GM12892 (cell line): ENCODE results near the gene CHCHD1.
"Not testable (repeated sequence)": the region's sequence is repeated elsewhere in the genome, so short reads cannot be mapped to it uniquely, and the experiment has no call there.

Experiments used
- DNase-seq: peaks from one replicate; pipeline ENCODE4 v3.0.0; 2011; ENCODE audit not compliant: insufficient read length
- FAIRE-seq: peaks from 2 replicates; lab custom pipeline; 2011; peaks lifted over from hg19 to GRCh38; lab: Jason Lieb, UNC
- POLR2A ChIP-seq: IDR thresholded peaks from 2 replicates; pipeline ENCODE4 v1.6.1; 2011; ENCODE audit warnings: low read depth, low read length, control low read depth
- POLR2AphosphoS5 ChIP-seq: IDR thresholded peaks from 2 replicates; pipeline ENCODE4 v1.6.1; 2011; ENCODE audit warnings: low read depth, low read length, control low read depth
- TAF1 ChIP-seq: IDR thresholded peaks from 2 replicates; pipeline ENCODE4 v1.6.1; 2011; ENCODE audit warnings: low read depth, mild to moderate bottlenecking, control low read depth, low read length, borderline replicate concordance

CHCHD1 gene

DNA sequence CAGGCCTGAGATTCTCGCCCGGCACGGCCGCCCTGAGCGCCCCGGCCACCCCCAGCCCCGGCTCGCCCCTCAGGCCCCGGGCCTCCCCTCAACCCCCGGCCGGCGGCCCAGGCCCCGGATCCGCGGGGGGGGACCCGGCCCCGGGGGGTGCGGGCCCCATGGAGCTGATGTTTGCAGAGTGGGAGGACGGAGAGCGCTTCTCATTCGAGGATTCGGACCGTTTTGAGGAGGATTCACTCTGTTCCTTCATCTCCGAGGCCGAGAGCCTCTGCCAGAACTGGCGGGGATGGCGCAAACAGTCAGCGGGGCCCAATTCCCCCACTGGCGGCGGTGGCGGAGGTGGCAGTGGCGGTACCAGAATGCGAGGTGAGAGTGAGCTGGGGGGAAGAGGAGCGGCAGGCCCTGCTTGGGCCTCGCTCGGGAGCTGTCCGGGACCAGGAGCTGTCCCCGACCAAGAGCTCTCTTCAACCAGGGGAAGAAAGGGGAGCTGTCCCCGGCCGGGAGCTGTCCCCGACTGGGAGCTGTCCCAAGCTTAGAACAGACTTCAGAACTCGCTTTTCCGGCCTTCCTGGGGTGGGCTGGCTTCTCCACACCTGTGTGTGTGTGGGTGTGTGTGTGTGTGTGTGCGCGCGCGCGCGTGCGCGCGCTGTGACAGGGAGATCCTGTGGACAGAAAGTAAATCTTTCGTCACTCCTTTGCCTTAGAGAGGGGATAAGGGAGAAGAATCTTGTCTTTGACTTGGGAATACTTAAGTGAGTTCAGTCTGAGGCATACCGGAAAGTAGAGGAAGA, 4.1 kb downstream of the CHCHD1 start:
- TF ChIP-seq POLR2AphosphoS5 = no peak
- no peak for DNase-seq
- peak; percentile 9 for FAIRE-seq

DNA sequence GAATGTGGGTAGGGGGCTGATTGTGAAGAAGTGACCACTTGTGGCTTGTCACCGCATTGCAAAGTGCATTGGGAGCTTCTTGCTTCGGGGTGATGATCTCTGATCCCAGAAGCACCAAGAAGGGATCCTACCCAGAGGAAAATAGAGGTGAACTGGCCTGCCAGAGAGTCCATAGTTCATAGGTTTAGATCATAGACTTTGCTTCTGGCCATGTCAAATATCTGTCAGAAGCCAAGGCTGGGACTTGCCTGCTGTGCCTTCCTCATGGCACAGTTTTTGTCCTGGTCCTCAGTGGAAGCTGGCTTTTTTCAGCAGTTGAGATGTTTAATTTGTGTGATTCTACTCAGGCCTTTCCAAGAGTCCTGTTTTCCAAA, 4.7 kb downstream of the CHCHD1 start:
- TF ChIP-seq POLR2A (no peak), TAF1 (no peak), POLR2AphosphoS5 (no peak)
- DNase-seq (no peak), FAIRE-seq (no peak)

DNA sequence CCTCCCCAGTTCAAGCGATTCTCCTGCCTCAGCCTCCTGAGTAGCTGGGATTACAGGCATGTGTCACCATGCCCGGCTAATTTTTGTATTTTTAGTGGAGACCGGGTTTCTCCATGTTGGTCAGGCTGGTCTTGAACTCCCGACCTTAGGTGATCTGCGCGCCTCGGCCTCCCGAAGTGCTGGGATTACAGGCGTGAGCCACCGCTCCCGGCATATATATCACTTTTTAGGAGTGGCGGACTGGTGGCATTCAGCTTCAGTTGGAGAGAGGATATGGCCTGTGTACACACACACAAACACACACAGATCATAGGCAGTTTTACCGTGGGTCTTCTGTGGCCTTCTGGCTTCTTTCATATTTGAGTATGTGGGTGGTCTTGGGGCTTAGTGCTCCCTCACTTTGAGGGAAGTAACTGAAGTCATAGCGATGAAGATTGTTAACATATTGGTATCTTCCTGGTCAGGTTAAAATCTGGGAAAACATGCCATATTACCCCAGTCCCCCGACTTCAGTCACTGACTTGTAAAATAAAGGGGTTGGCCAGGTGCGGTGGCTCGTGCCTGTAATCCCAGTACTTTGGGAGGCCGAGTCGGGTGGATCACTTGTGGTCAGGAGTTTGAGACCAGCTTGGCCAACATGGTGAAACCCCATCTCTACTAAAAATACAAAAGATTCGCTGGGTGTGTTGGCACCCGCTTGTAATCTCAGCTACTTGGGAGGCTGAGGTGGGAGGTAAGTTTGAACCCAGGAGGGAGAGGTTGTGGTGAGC, 5.4 kb downstream of the CHCHD1 start:
- DNase-seq, FAIRE-seq: not testable (repeated sequence)

DNA sequence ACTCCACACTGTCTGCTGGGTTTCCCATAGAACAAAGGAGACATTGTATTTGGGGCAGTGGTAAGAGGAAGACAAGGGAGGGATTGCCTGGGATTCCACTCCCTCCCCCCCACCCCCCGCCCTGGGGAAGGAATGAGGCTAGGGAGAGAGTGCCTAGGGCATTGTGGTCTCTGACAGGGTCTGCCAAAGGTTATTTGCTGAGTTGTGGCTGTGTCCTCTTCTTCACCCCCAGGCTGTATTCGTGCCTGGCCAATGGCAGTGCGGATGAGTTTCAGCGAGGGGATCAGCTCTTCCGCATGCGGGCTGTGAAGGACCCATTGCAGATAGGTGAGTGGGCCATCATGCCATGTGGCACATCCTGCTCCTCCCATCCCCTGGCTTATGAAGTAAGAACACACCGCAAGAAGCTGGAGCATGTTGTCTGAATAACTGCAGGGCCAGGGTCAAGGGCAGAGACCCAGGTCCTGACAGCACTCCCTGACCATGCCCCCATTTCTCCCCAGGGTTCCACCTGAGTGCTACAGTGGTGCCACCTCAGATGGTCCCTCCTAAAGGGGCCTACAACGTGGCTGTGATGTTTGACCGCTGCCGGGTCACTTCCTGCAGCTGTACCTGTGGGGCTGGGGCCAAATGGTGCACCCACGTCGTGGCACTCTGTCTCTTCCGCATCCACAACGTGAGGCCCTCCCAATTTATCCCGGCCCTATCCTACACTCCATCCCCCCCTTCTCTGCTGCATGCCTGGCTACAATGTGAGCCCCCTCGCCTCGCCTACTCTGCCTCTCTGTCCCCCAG, 7.2 kb downstream of the CHCHD1 start:
- TF ChIP-seq TAF1 (no peak), POLR2AphosphoS5 (no peak), POLR2A (no peak)
- DNase-seq (no peak), FAIRE-seq (no peak)

DNA sequence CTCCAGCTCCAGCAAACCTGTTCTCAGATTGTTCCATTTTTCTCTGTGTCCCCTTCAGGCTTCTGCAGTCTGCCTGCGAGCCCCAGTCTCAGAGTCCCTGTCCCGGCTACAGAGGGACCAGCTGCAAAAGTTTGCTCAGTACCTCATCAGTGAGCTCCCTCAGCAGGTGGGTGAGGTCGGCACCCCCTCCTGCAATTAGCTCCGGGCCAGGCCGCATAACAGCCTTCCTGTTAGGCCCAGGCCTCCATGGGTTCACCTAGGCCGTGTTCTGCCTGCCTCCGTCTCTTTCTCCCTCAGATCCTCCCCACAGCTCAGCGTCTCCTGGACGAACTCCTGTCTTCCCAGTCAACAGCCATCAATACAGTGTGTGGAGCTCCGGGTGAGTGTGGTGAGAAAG, 7.8 kb downstream of the CHCHD1 start:
- TF ChIP-seq POLR2AphosphoS5 (no peak), POLR2A (no peak), TAF1 (no peak)
- DNase-seq (no peak), FAIRE-seq (no peak)

DNA sequence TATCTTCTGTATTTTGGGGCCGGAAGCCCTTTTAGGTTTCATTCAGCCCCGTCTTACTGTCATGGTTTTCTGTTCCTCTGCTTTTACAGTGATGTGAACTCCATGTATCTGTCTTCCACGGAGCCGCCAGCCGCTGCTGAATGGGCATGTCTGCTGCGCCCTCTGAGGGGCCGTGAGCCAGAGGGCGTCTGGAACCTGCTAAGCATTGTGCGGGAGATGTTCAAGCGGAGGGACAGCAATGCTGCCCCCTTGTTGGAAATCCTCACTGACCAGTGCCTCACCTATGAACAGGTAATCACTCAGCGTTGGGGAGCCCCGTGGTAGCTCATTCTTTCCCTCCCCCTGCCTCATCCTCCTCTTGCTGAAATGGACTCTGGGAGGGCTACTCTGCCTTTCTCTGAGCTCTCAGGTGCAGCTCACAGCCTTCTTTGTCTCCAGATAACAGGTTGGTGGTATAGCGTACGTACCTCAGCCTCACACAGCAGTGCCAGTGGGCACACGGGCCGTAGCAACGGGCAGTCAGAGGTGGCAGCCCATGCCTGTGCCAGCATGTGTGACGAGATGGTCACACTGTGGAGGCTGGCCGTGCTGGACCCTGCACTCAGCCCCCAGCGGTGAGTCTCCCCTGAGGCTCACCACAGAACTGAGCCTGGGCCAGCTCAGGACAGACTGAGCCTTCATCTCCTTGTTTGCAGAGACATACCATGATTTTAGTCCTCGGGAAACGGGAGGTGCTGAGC, 9.2 kb downstream of the CHCHD1 start:
- no peak for TF ChIP-seq POLR2A
- no peak for TF ChIP-seq POLR2AphosphoS5
- no peak for TF ChIP-seq TAF1
- DNase-seq (no peak), FAIRE-seq (no peak)

DNA sequence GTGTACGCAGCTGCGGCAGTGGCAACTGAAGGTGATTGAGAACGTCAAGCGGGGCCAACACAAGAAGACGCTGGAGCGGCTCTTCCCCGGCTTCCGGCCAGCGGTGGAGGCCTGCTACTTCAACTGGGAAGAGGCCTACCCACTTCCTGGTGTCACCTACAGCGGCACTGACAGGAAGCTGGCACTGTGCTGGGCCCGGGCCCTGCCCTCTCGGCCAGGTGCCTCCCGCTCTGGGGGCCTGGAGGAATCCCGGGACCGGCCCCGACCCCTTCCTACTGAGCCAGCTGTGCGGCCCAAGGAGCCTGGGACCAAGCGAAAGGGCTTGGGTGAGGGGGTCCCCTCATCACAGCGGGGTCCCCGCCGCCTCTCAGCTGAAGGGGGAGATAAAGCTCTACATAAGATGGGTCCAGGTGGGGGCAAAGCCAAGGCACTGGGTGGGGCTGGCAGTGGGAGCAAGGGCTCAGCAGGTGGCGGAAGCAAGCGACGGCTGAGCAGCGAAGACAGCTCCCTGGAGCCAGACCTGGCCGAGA, 10.1 kb downstream of the CHCHD1 start:
- TF ChIP-seq POLR2A (no peak), TAF1 (no peak), POLR2AphosphoS5 (no peak)
- no peak for DNase-seq
- FAIRE-seq = no peak

DNA sequence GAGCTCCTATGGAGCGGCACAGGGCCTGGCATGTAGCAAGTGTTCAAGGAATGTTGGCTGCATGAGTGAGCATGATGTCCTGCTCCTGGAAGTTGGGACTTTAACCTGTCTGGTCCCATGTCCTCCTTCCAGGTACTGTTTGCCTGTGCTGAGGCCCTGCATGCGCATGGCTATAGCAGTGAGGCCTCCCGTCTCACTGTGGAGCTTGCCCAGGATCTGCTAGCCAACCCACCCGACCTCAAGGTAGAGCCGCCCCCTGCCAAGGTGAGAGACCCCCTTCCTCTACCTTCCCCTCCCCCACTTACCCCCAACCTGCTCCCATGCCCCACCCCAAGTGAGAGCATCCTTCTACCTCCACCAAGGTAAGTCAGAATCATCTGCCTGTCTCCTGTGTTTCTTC, 11.6 kb downstream of the CHCHD1 start:
- no peak for FAIRE-seq
- no peak for TF ChIP-seq POLR2A
- no peak for TF ChIP-seq POLR2AphosphoS5
- no peak for TF ChIP-seq TAF1

DNA sequence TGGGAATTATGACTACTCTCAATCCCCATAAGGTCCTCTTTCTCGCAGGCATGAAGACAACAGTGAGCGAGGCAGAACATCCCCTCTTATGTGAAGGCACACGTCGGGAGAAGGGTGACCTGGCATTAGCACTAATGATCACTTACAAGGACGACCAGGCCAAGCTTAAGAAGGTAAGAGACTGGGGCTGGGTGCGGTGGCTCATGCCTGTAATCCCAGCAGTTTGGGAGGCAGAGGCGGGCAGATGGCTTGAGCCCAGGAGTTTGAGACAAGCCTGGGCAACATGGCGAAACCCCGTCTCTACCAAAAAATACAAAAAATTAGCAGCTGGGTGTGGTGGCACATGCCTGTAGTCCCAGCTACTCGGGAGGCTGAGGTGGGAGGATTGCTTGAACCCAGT, 13.6 kb downstream of the CHCHD1 start:
- not testable (repeated sequence) for FAIRE-seq, DNase-seq

More for the DNA sequence above, 11.6 kb downstream of the CHCHD1 start:
- no peak for DNase-seq

DNA sequence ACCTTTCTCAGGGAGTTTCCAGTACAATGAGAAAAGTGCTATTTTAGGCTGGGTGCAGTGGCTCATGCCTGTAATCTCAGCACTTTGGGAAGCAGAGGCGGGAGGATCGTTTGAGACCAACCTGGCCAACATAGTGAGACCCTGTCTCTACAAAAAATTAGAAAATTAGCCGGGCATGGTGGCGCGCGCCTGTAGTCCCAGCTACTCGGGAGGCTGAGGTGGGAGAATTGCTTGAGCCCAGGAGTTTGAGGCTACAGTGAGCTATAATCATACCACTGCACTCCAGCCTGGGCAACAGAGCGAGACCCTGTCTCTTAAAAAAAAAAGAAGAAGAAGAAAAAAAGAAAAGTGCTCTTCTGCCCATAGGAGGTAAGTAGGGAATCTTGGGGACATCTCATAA, 14.2 kb downstream of the CHCHD1 start:
- not testable (repeated sequence) for DNase-seq, FAIRE-seq

DNA sequence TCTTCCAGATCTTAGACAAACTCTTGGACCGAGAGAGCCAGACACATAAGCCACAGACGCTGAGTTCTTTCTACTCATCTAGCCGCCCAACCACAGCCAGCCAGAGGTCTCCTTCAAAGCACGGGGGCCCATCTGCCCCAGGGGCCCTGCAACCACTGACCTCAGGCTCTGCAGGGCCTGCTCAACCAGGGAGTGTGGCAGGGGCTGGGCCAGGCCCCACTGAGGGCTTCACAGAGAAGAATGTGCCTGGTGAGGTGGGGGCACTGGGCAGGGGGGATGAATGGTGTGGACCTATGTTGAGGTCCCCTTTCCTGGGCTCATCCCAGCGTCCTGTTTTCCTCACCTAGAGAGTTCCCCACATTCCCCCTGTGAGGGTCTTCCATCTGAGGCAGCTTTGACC, 14.9 kb downstream of the CHCHD1 start:
- no peak for TF ChIP-seq TAF1
- TF ChIP-seq POLR2A = no peak; the same call in 1 of the 2 replicates
- TF ChIP-seq POLR2AphosphoS5 = 0 out of 2 replicates have a peak, but pooled peaks have one; percentile 14
- no peak for FAIRE-seq
- DNase-seq = no peak
